DMS153 treated with DMSO at 0.1 percent for 48 hours (cell line): ENCODE measurements around the gene RAB3GAP2.
"Not testable (repeated sequence)": the region's sequence is repeated elsewhere in the genome, so short reads cannot be mapped to it uniquely, and the experiment has no call there.

Experiments
- DNase-seq: peaks from one replicate; lab custom pipeline; 2025; ENCODE audit not compliant: unreplicated experiment; lab: John Stamatoyannopoulos, UW

RAB3GAP2 gene

GRCh38 chr1:220239966-220240365 lies 32.3 kb downstream of the RAB3GAP2 start:
- no peak for DNase-seq

GRCh38 chr1:220239213-220239612 lies 33.0 kb downstream of the RAB3GAP2 start:
- DNase-seq = no peak

GRCh38 chr1:220236278-220236677 lies 36.0 kb downstream of the RAB3GAP2 start:
- DNase-seq = not testable (repeated sequence)

- peak; percentile 51 for DNase-seq
These were observed 36.8 kb downstream of the RAB3GAP2 start for GRCh38 chr1:220235462-220235861.

GRCh38 chr1:220233927-220234326 lies 38.3 kb downstream of the RAB3GAP2 start:
- DNase-seq = no peak

- DNase-seq = no peak
These were observed 42.5 kb downstream of the RAB3GAP2 start for GRCh38 chr1:220229771-220230170.

GRCh38 chr1:220227393-220227792 lies 44.9 kb downstream of the RAB3GAP2 start:
- DNase-seq = no peak

- DNase-seq = no peak
These were observed 45.5 kb downstream of the RAB3GAP2 start for GRCh38 chr1:220226752-220227151.

- DNase-seq = no peak
These were observed 46.3 kb downstream of the RAB3GAP2 start for GRCh38 chr1:220225957-220226356.

GRCh38 chr1:220224611-220225124 lies 47.6 kb downstream of the RAB3GAP2 start:
- no peak for DNase-seq

- no peak for DNase-seq
These were observed 48.2 kb downstream of the RAB3GAP2 start for GRCh38 chr1:220224033-220224432.

- DNase-seq = no peak
These were observed 49.3 kb downstream of the RAB3GAP2 start for GRCh38 chr1:220222939-220223338.

GRCh38 chr1:220221670-220222069 lies 50.6 kb downstream of the RAB3GAP2 start:
- DNase-seq = peak; percentile 36

GRCh38 chr1:220221269-220221668 lies 51.0 kb downstream of the RAB3GAP2 start:
- DNase-seq = no peak

- not testable (repeated sequence) for DNase-seq
These were observed 51.6 kb downstream of the RAB3GAP2 start for GRCh38 chr1:220220699-220221040.

GRCh38 chr1:220219865-220220698 lies 52.2 kb downstream of the RAB3GAP2 start:
- DNase-seq = no peak

- no peak for DNase-seq
These were observed 53.2 kb downstream of the RAB3GAP2 start for GRCh38 chr1:220219136-220219442.

- DNase-seq = peak; percentile 79
These were observed 53.7 kb downstream of the RAB3GAP2 start for GRCh38 chr1:220218397-220219135.

GRCh38 chr1:220217383-220217988 lies 54.8 kb downstream of the RAB3GAP2 start:
- DNase-seq = no peak

GRCh38 chr1:220213382-220213983 lies 58.8 kb downstream of the RAB3GAP2 start:
- DNase-seq = no peak

- no peak for DNase-seq
These were observed 64.8 kb downstream of the RAB3GAP2 start for GRCh38 chr1:220207411-220207810.
